SK-N-SH (cell line): ENCODE results near the gene EML1.

Source experiments
- CHD2 ChIP-seq: fragments of 150-350 bp; IDR thresholded peaks from 2 replicates; pipeline ENCODE4 v1.6.1; 2018; ENCODE audit warnings: low read length; ENCODE audit not compliant: partially characterized antibody
- POLR2AphosphoS5 ChIP-seq: IDR thresholded peaks from 2 replicates; pipeline ENCODE4 v1.6.1; 2012; ENCODE audit warnings: low read depth, low read length
- TAF1 ChIP-seq: IDR thresholded peaks from 2 replicates; pipeline ENCODE4 v1.6.1; 2012; ENCODE audit warnings: low read depth, mild to moderate bottlenecking, low read length, moderate library complexity, borderline replicate concordance

DNA sequence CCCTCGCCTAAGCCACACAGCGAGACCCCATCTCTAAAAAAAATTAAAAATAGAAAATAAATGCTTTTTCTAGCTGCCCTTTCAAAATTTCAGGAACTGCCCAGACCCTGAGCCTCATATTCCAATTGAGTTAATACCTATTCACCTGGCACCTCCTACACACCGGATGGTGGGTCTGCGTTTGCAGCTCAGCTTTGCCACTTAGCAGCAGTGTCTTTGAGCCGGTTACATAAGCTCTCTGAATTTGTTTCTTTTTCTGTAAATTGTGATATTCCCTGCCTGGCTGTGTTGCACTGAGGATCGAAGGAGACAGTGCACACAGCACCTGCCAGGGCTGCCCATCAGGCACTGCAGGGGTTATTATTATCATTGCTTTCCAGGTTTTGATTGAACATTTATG lies 125.6 kb downstream of the EML1 start:
- TF ChIP-seq CHD2 (no peak), POLR2AphosphoS5 (no peak), TAF1 (no peak)
